ENCODE measurements around the gene SLC25A24. TPM values are rescaled to one million over a fixed set of nuclear protein-coding genes. Genes with fewer than 3 reads are reported as not detected.

SLC25A24 gene
- total and polyA plus RNA-seq, 9 of the 15 experiments (the other 6 are each of a cell fraction or from before 2014, with no cell fraction given) = 6.9 to 34.9 (median 25.4) TPM

- DNase-seq (ENCODE audit: extremely low read depth in 1 of 4, low spot score in 3 of 4) (no peak), FAIRE-seq (no peak), ATAC-seq (no peak)
- Histone ChIP-seq H2AFZ (ENCODE audit: low read depth, low read length) (no peak overlapping the region), H3K79me2 (ENCODE audit: control insufficient read depth, insufficient read depth, low read length) (no peaks in the 10 kb centered on the region), H4K20me1 (replicated peaks; ENCODE audit: control insufficient read depth, insufficient read depth, low read length) (no peaks in the 10 kb centered on the region), H3K4me3 (no peak overlapping the region), H3K9ac (ENCODE audit: insufficient read depth in 1 of 2, low read depth in 2 of 2, low read length in 2 of 2) (no peak overlapping the region), H3K27me3 (ENCODE audit: control insufficient read depth in 2 of 2, insufficient read depth in 2 of 2, low read length in 2 of 2) (no peaks in the 10 kb centered on the region), H3K27ac (ENCODE audit: extremely low read depth, low read depth, low read length) (no peak overlapping the region), H3K36me3 (ENCODE audit: control insufficient read depth, insufficient read depth, low read length) (peaks cover 15% of the 10 kb centered on the region; the same call in 2 of the 3 replicates), H3K9me1 (ENCODE audit: control insufficient read depth, insufficient read depth, low read length) (no peaks in the 10 kb centered on the region), H3K9me3 (replicated peaks; ENCODE audit: control insufficient read depth, insufficient read depth, low read depth, low read length) (no peaks in the 10 kb centered on the region), H3K4me2 (ENCODE audit: insufficient read depth, low read length) (no peak overlapping the region), H3K4me1 (replicated peaks in 1 of 2; ENCODE audit: control insufficient read depth in 2 of 2, insufficient read depth in 2 of 2, low read length in 2 of 2) (no peaks in the 10 kb centered on the region)
- BruUV-seq (replicated peaks) = no TSS peak
- CTCF ChIA-PET (ENCODE audit: low intra/inter-chr PET ratio) = no interaction called here
- POLR2A ChIA-PET = no interaction called here
- WGBS (ENCODE audit: insufficient coverage, low coverage, missing lambda C conversion rate) = 50% methylated on average over 4 of the region's 4 CpGs
- no peak for TF ChIP-seq ZC3H4 (CRISPR knock-in tag; IDR thresholded peaks at IDR 0.05; ENCODE audit: borderline replicate concordance)
- TF ChIP-seq FOXJ2 (tag; IDR thresholded peaks at IDR 0.05) = no peak
- peak; percentile 59 for TF ChIP-seq PKNOX1 (IDR thresholded peaks at IDR 0.05)
- TF ChIP-seq ZNF232 (CRISPR knock-in tag; IDR thresholded peaks at IDR 0.05) = no peak
- no peak for TF ChIP-seq MCM5 (IDR thresholded peaks at IDR 0.05; ENCODE audit: low read depth)
- TF ChIP-seq ZNF512 (tag; IDR thresholded peaks at IDR 0.05) = no peak
- intact Hi-C loops (cut with micrococcal nuclease) (no loop called here), in situ Hi-C loops (cut with MboI) (no loop called here)
Observed at GRCh38 chr1:108154314-108154713, 45.8 kb downstream of the SLC25A24 start.

All from K562 (cell line).